Neuron (in vitro differentiated cells): Measurements from ENCODE around the gene ACCS.

Source experiments
- H2AFZ ChIP-seq: one replicate; pipeline ENCODE4 v1.6.1; 2013; ENCODE audit warnings: low read depth, mild to moderate bottlenecking, inconsistent platforms, low read length, moderate library complexity
- H3K27me3 ChIP-seq: one replicate; pipeline ENCODE4 v1.6.1; 2013; ENCODE audit warnings: low read length; ENCODE audit not compliant: insufficient read depth
- H3K36me3 ChIP-seq: one replicate; pipeline ENCODE4 v1.6.1; 2013; ENCODE audit warnings: low read length; ENCODE audit not compliant: insufficient read depth
- H3K4me1 ChIP-seq: one replicate; pipeline ENCODE4 v1.6.1; 2013; ENCODE audit warnings: low read length; ENCODE audit not compliant: insufficient read depth
- H3K4me3 ChIP-seq: 2 replicates; pipeline ENCODE4 v1.5.1; 2013; ENCODE audit warnings: mild to moderate bottlenecking, low read length, moderate library complexity
- H3K9me3 ChIP-seq: one replicate; pipeline ENCODE4 v1.6.1; 2013; ENCODE audit warnings: low read length

ACCS gene

GRCh38 chr11:44083906-44084305 lies 17.8 kb downstream of the ACCS start:
- Histone ChIP-seq H2AFZ (no peak overlapping the region), H3K36me3 (no peaks in the 10 kb centered on the region), H3K4me3 (no peak overlapping the region), H3K9me3 (no peaks in the 10 kb centered on the region), H3K27me3 (peaks cover 3% of the 10 kb centered on the region), H3K4me1 (no peaks in the 10 kb centered on the region)

- H3K4me3 ChIP-seq = no peak overlapping the region
These were observed 19.3 kb downstream of the ACCS start for GRCh38 chr11:44085330-44085729.

DNA sequence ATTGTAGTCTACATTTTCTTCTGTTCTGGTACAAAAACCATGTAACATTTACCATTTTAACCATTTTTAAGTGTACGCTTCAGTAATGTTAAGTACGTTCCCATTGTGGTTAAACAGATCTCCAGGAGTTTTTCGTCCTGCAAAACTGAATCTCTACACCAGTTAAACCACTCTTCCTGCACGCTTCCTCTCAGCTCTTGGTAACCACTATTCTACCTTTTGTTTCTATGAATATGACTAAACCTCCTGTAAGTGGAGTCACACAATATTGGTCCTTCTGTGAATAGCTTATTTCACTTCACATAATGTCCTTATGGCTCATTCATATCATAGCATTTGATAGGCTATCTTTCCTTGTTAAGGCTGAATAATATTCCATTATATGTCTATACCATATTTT lies 22.3 kb downstream of the ACCS start:
- no peaks in the 10 kb centered on the region for H3K9me3 ChIP-seq
- peaks cover 14% of the 10 kb centered on the region for H3K27me3 ChIP-seq
- H3K36me3 ChIP-seq = no peaks in the 10 kb centered on the region
- H3K4me3 ChIP-seq = no peak overlapping the region
- H3K4me1 ChIP-seq = no peaks in the 10 kb centered on the region
- H2AFZ ChIP-seq = no peak overlapping the region

More at GRCh38 chr11:44085330-44085729, 19.3 kb downstream of the ACCS start:
- H2AFZ ChIP-seq = no peak overlapping the region
- no peaks in the 10 kb centered on the region for H3K9me3 ChIP-seq
- peaks cover 3% of the 10 kb centered on the region for H3K27me3 ChIP-seq
- no peaks in the 10 kb centered on the region for H3K36me3 ChIP-seq
- no peaks in the 10 kb centered on the region for H3K4me1 ChIP-seq

GRCh38 chr11:44088871-44089270 lies 22.8 kb downstream of the ACCS start:
- H3K36me3 ChIP-seq = no peaks in the 10 kb centered on the region
- H3K4me1 ChIP-seq = no peaks in the 10 kb centered on the region
- H2AFZ ChIP-seq = no peak overlapping the region
- H3K4me3 ChIP-seq = no peak overlapping the region
- peaks cover 14% of the 10 kb centered on the region for H3K27me3 ChIP-seq
- H3K9me3 ChIP-seq = no peaks in the 10 kb centered on the region

DNA sequence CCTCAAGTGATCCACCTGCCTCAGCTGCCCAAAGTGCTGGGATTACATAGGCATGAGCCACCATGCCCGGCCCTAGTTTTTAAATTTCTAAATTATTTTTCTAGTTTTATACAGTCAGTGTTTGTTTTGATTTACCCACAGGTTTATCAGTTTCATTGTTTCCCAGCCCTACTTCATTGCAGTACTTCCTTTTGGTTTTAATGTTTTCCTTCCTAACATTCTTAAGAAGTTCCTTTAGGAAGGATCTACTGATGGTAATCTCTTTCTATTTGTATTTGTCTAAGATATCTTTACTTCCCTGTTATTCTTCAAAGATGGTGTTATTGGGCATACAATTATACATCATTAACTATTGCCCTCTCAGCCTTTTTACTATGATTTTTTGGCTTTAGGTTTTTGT lies 24.5 kb downstream of the ACCS start:
- Histone ChIP-seq H3K4me3 (no peak overlapping the region), H3K27me3 (peaks cover 11% of the 10 kb centered on the region), H3K36me3 (no peaks in the 10 kb centered on the region), H3K9me3 (no peaks in the 10 kb centered on the region), H3K4me1 (peaks cover 3% of the 10 kb centered on the region), H2AFZ (no peak overlapping the region)

DNA sequence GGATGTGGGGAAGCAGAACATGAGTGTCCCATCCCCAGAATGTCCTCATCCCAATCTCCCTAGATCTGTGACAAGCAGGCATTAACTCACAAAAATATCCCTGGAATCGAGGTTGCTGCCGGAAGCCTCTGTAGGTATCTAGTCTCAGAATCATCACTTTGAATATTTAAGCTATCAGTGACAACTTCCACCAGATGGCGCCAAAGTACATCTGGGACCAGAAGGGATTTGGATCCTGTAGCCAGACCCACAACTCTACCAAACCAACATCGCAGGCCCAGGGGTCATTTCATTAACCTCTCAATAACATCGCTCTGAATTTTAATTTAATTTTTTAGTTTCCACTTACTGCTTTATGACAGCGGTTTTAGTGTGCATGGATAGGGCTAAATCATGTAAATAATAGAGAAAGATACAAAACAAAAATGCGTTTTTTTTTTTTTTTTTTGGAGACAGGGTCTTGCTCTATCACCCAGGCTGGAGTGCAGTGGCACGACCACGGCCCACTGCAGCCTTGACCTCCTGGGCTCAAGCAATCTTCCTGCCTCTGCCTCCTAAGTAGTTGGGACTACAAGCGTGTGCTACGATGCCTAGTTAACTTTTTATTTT lies 28.3 kb downstream of the ACCS start:
- peaks cover 11% of the 10 kb centered on the region for H3K4me1 ChIP-seq
- no peaks in the 10 kb centered on the region for H3K9me3 ChIP-seq
- no peak overlapping the region for H3K4me3 ChIP-seq
- no peak overlapping the region for H2AFZ ChIP-seq
- H3K27me3 ChIP-seq = peaks cover 11% of the 10 kb centered on the region
- no peaks in the 10 kb centered on the region for H3K36me3 ChIP-seq

DNA sequence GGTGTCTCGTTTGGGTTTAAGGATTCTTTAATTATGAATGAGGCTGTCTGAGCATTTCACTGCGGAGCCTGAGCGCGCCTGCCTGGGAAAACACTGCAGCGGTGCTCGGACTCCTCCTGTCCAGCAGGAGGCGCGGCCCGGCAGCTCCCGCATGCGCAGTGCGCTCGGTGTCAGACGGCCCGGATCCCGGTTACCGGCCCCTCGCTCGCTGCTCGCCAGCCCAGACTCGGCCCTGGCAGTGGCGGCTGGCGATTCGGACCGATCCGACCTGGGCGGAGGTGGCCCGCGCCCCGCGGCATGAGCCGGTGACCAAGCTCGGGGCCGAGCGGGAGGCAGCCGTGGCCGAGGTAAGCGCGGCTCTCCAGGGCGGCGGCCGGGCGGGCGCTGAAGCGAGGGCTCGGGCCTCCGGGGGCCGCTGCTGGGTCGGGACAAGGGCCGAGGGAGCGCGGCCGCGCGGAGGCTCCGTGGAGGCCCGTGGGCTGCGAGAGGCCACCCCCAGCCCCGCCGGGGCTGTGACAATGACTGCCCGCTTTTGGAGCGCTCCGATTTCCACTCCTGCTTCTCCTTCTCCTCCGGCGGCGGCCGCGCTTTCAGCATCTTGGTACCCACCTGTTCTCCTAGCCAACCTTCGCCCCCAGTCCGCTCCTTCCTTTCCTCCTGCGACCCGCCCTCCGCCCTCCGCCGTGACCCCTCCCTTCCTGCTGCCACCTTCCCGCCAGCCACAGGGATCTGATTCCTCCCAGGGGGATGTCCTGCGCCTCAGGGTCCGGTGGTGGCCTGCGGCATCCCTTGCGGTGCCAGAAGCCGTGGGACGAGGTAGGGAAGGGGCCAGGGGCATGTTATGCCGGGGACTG lies 29.7 kb downstream of the ACCS start, which contains the start of gene EXT2:
TSS of gene EXT2 (plus strand) at position 173 of the 854 bp plus-strand sequence. CDS start 12,035 bp downstream, outside the sequence.
- Histone ChIP-seq H2AFZ (peak within 1 kb of the TSS; percentile 82), H3K27me3 (peaks cover 11% of the 10 kb centered on the region), H3K9me3 (no peaks in the 10 kb centered on the region), H3K36me3 (peaks cover 7% of the 10 kb centered on the region), H3K4me3 (peak within 1 kb of the TSS; percentile 55), H3K4me1 (peaks cover 11% of the 10 kb centered on the region)

DNA sequence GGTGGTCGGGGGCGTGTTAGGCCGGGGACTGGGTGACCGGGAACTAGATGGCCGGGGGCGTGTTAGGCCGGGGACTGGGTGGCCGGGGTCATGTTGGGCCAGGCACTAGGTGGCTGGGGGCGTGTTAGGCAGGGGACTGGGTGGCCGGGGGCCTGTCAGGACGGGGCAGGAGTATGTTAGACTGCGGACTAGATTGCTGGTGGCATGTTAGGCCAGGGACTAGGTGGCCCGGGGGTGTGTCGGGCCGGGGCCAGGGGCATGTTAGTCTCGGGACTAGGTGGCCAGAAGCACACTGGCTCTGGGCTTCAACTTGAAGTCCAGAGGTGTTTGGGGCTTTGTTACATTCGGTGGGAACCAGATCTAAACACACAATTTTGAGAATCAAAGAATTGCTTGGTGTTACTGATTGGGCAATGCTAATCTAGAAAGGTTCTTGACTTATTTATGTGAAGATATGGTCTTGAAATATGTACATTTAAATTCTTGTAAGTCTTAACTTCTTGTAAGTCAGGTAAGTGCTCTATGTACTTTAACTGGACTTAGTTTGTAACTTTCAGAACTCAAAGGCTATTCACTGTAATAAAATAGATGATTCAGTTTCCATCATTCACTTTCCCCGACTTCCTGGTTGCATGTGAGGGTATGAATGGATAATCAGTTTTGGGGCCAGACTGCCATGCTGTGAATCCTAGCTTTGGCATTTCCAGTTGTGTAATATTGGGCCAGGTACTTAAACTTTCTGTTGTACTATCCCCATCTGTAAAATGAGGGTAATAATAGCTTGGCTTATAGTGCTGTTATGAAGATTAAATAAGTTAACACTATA lies 30.5 kb downstream of the ACCS start:
- Histone ChIP-seq H3K27me3 (peaks cover 9% of the 10 kb centered on the region), H2AFZ (peak overlapping the region; percentile 82), H3K36me3 (peaks cover 7% of the 10 kb centered on the region), H3K4me1 (peaks cover 11% of the 10 kb centered on the region), H3K4me3 (peak overlapping the region; percentile 55), H3K9me3 (peaks cover 2% of the 10 kb centered on the region)

DNA sequence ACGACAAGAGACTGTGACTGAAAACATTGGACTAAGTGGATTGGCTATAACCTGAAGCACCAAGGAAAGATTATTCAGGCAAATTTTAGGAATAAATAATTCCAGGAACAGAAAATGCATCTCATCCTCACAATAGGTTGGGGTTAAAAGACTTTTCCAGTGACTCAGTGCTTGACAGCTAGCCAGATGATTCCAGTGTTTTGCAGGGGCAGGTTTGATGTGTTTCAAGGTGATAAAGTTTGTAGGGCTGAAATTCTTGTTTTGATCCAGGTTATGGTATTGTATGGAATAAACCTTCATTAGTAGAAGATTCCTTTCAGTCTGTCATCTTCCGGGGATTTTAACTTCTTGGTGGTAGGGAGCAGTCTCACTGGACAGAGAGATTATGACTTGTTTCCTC lies 31.8 kb downstream of the ACCS start:
- Histone ChIP-seq H3K4me1 (peaks cover 11% of the 10 kb centered on the region), H3K4me3 (no peak overlapping the region), H3K27me3 (peaks cover 4% of the 10 kb centered on the region), H3K9me3 (peaks cover 3% of the 10 kb centered on the region), H3K36me3 (peaks cover 7% of the 10 kb centered on the region), H2AFZ (no peak overlapping the region)

- H3K9me3 ChIP-seq = peaks cover 3% of the 10 kb centered on the region
- H3K4me1 ChIP-seq = peaks cover 8% of the 10 kb centered on the region
- H2AFZ ChIP-seq = no peak overlapping the region
- no peaks in the 10 kb centered on the region for H3K27me3 ChIP-seq
- H3K36me3 ChIP-seq = peaks cover 7% of the 10 kb centered on the region
- no peak overlapping the region for H3K4me3 ChIP-seq
These were observed 35.0 kb downstream of the ACCS start for GRCh38 chr11:44101098-44101497.

- Histone ChIP-seq H2AFZ (no peak overlapping the region), H3K36me3 (peaks cover 13% of the 10 kb centered on the region), H3K4me3 (no peak overlapping the region), H3K4me1 (no peaks in the 10 kb centered on the region), H3K27me3 (no peaks in the 10 kb centered on the region), H3K9me3 (peaks cover 3% of the 10 kb centered on the region)
These were observed 38.6 kb downstream of the ACCS start for GRCh38 chr11:44104481-44105294.

DNA sequence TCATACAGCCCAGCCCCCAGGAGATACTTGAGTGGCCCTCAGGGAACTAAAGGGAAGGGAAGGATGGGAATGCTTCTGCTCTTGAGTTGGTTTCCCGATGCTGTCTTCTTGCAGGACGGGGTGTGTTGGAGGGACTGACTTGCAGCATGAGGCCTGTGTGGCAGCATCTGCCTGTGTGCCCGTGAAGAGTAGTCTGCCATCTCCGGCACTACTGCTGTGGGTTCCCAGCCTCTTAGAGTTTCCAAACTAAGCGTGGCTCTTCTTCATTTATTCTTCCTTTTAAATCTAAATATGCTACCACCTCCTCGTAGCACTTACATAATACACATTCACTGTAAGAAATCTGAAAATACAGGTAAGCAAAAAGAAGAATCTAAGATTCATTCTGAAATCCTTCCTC lies 42.2 kb downstream of the ACCS start:
- no peaks in the 10 kb centered on the region for H3K27me3 ChIP-seq
- no peak overlapping the region for H3K4me3 ChIP-seq
- no peaks in the 10 kb centered on the region for H3K4me1 ChIP-seq
- peaks cover 11% of the 10 kb centered on the region for H3K36me3 ChIP-seq
- H3K9me3 ChIP-seq = no peaks in the 10 kb centered on the region
- no peak overlapping the region for H2AFZ ChIP-seq
